Progenitor cell of endocrine pancreas (in vitro differentiated cells): ENCODE results near the gene ITCH. TPM values are rescaled to one million over a fixed set of nuclear protein-coding genes. Genes with fewer than 3 reads are reported as not detected.
"Not testable (repeated sequence)": the region's sequence is repeated elsewhere in the genome, so short reads cannot be mapped to it uniquely, and the experiment has no call there.

Source experiments
- DNase-seq: peaks from one replicate; pipeline ENCODE4 v3.0.0; 2021; ENCODE audit warnings: low spot score; ENCODE audit not compliant: unreplicated experiment
- H3K27ac Mint-ChIP-seq: 2 replicates; pipeline ENCODE4 v1.8.0; 2021; ENCODE audit warnings: mild to moderate bottlenecking, moderate library complexity, mixed read lengths
- H3K27me3 Mint-ChIP-seq: 2 replicates; pipeline ENCODE4 v1.8.0; 2021; ENCODE audit warnings: mixed read lengths
- H3K36me3 Mint-ChIP-seq: 2 replicates; pipeline ENCODE4 v1.8.0; 2022; ENCODE audit warnings: mixed read lengths; ENCODE audit not compliant: insufficient read depth
- H3K4me1 Mint-ChIP-seq: 2 replicates; pipeline ENCODE4 v1.8.0; 2021; ENCODE audit warnings: low read depth, mixed read lengths
- H3K4me3 Mint-ChIP-seq: 2 replicates; pipeline ENCODE4 v1.8.0; 2021; ENCODE audit warnings: low read depth, mild to moderate bottlenecking, moderate library complexity, mixed read lengths
- H3K9me3 Mint-ChIP-seq: 2 replicates; pipeline ENCODE4 v1.8.0; 2021; ENCODE audit warnings: low read depth, mixed read lengths
- CTCF ChIP-seq: fragments of 200-600 bp; sonication (generic); IDR thresholded peaks from one replicate; pipeline ENCODE4 v1.5.0; 2021; ENCODE audit warnings: antibody characterized with exemption, mild to moderate bottlenecking; ENCODE audit not compliant: unreplicated experiment
- total RNA-seq: library from RNA; stranded (reverse); gene quantifications from 2 replicates; pipeline ENCODE4 v1.2.1, GENCODE V29; 2021

The ITCH gene
- total RNA-seq, 1 donor from 2014 or later, result 83.9 TPM

DNA sequence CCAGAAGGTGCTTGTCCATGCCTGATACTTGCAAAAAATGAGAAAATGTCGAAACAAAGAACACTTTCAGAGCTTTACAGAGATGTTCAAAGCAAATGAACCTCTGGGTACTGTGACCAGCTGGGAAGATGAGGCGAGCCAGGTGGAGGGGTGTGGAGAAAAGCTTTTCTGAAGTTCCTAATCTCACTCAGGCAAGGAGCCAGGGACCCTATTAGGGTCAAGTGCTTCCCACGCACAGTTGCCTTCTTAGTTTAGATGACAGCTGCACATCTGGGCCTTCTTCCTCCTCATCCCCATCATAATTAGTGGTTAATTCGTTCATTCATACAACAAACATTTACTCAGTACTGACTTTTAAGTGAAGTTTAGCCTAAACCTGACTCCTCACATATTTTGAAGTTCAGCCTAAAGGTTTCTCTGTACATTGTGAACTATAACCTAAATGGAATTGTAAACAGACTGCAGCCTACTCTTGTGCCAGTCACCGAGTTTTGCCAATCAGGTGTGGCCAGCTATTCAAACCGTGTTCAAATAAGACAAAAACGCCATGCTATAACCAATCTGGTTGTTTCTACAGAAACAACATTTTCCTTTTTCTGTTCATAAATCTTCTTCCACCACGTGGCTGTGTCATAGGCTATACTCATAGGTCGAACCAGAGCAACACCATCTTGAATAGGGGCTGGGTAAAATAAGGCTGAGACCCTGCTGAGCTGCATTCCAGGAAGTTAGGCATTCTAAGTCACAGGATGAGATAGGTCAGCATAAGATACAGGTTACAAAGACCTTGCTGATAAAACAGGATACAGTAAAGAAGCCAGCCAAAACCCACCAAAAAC is 40.6 kb upstream of the ITCH start:
- DNase-seq, result no peak
- Mint-ChIP-seq H3K4me1 (peaks cover 13% of the 10 kb centered on the region), H3K9me3 (no peaks in the 10 kb centered on the region), H3K27ac (no peak overlapping the region), H3K4me3 (no peak overlapping the region), H3K27me3 (no peaks in the 10 kb centered on the region), H3K36me3 (no peaks in the 10 kb centered on the region)
- TF ChIP-seq CTCF, result no peak

- no peak for TF ChIP-seq CTCF
- DNase-seq, result no peak
- no peaks in the 10 kb centered on the region for H3K36me3 Mint-ChIP-seq
- no peaks in the 10 kb centered on the region for H3K27me3 Mint-ChIP-seq
- H3K27ac Mint-ChIP-seq, result no peak overlapping the region
- H3K9me3 Mint-ChIP-seq, result no peaks in the 10 kb centered on the region
- no peak overlapping the region for H3K4me3 Mint-ChIP-seq
- peaks cover 13% of the 10 kb centered on the region for H3K4me1 Mint-ChIP-seq
Observed at GRCh38 chr20:34324541-34324940, 38.5 kb upstream of the ITCH start.

DNA sequence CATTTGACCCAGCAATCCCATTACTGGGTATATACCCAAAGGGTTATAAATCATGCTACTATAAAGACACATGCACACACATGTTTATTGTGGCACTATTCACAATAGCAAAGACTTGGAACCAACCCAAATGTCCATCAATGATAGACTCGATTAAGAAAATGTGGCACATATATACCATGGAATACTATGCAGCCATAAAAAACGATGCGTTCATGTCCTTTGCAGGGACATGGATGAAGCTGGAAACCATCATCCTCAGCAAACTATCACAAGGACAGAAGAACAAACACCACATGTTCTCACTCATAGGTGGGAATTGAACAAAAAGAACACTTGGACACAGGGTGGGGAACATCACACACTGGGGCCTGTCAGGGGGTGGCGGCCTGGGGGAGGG is 34.9 kb upstream of the ITCH start:
- H3K36me3 Mint-ChIP-seq, H3K4me3 Mint-ChIP-seq, H3K27me3 Mint-ChIP-seq: not testable (repeated sequence)

GRCh38 chr20:34328928-34329677 is 34.0 kb upstream of the ITCH start:
- no peak overlapping the region for H3K4me3 Mint-ChIP-seq
- no peaks in the 10 kb centered on the region for H3K36me3 Mint-ChIP-seq
- peaks cover 10% of the 10 kb centered on the region for H3K4me1 Mint-ChIP-seq
- no peak for DNase-seq
- H3K27ac Mint-ChIP-seq, result no peak overlapping the region
- TF ChIP-seq CTCF, result no peak
- no peaks in the 10 kb centered on the region for H3K27me3 Mint-ChIP-seq
- H3K9me3 Mint-ChIP-seq, result no peaks in the 10 kb centered on the region

More for the DNA sequence above, 34.9 kb upstream of the ITCH start:
- not testable (repeated sequence) for H3K27ac Mint-ChIP-seq, H3K4me1 Mint-ChIP-seq, DNase-seq, H3K9me3 Mint-ChIP-seq

DNA sequence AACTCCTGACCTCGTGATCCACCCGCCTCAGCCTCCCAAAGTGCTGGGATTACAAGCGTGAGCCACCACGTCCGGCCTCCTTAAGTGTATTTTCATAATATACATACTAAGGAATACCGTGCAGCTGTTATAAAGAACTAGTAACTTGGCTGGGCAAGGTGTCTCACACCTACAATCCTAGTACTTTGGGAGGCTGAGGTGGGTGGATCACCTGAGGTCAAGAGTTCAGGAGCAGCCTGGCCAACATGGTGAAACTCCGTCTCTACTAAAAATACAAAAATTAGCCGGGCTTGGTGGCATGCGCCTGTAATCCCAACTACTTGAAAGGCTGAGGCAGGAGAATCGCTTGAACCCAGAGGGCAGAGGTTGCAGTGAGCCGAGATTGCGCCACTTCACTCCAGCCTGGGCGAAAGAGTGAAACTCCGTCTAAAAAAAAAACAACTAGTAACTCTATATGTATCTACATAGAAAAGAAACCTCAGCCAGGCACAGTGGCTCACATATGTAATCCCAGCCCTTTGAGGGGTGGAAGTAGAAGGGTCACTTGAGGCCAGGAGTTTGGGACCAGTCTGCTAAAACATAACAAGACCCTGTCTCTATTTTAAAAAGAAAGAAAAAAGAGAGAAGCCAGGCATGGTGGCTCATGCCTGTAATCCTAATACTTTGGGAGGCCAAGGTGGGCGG is 32.1 kb upstream of the ITCH start:
- not testable (repeated sequence) for H3K27me3 Mint-ChIP-seq, H3K4me1 Mint-ChIP-seq, H3K27ac Mint-ChIP-seq, H3K36me3 Mint-ChIP-seq, H3K9me3 Mint-ChIP-seq, DNase-seq, H3K4me3 Mint-ChIP-seq

DNA sequence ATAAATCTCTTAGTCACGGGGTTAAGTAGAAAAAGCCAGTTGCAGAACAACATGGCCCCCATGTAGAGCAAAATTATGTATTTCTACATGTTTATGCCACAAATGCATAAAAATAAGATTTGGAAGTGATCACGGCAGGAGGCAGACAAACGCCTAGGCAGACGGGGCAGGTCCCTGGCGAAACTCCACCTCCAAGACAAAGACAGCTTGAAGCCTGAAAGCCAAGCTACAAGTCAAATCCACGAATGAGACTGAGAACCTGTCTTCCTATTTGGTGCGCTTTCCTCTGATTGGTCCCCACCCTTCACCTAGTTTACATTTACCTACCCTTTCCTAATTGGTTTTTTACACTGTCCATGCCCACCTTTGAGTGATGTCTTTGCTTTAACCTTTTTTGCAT is 31.2 kb upstream of the ITCH start:
- Mint-ChIP-seq H3K9me3 (no peaks in the 10 kb centered on the region), H3K27ac (no peak overlapping the region), H3K27me3 (no peaks in the 10 kb centered on the region), H3K36me3 (no peaks in the 10 kb centered on the region), H3K4me1 (peaks cover 3% of the 10 kb centered on the region), H3K4me3 (no peak overlapping the region)
- no peak for DNase-seq
- TF ChIP-seq CTCF, result no peak
